GM10266 (cell line): ENCODE measurements around the gene GOLPH3L.
"Not testable (repeated sequence)": the region's sequence is repeated elsewhere in the genome, so short reads cannot be mapped to it uniquely, and the experiment has no call there.

Experiments used
- DNase-seq: peaks from one replicate; pipeline ENCODE4 v3.0.0; 2012; ENCODE audit errors: extremely low spot score
- CTCF ChIP-seq: IDR thresholded peaks from 2 replicates; pipeline ENCODE4 v1.5.1; 2012; ENCODE audit warnings: mild to moderate bottlenecking, low read depth; ENCODE audit not compliant: control insufficient read depth, insufficient read depth; ENCODE audit errors: missing control alignments

Gene GOLPH3L

GRCh38 chr1:150696995-150697927 is at the start of gene GOLPH3L:
GOLPH3L (minus strand) TSS chr1:150697154; CDS start chr1:150694838, 2,316 bp downstream.
- TF ChIP-seq CTCF = no peak

GRCh38 chr1:150730130-150730721 is 33.3 kb upstream of the GOLPH3L start:
- no peak for DNase-seq
- TF ChIP-seq CTCF = no peak

More at GRCh38 chr1:150696995-150697927, at the start of gene GOLPH3L:
- peak; percentile 89 for DNase-seq

DNA sequence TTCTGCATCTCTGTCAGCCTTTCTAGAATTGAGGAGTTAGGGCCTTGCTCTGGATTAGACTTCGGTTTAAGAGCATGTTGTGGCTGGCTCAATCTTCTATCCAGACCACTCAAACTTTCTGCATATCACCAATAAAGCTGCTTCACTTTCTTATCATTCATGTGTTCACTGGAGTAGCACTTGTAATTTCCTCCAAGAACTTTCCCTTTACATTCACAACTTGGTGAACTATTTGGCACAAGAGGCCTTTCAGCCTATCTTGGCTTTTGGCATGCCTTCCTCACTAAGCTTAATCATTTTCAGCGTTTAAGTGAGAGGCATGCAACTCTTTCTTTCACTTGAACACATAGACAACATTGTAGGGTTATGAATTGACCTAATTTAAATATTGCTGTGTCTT is 27.4 kb upstream of the GOLPH3L start:
- no peak for DNase-seq
- no peak for TF ChIP-seq CTCF

DNA sequence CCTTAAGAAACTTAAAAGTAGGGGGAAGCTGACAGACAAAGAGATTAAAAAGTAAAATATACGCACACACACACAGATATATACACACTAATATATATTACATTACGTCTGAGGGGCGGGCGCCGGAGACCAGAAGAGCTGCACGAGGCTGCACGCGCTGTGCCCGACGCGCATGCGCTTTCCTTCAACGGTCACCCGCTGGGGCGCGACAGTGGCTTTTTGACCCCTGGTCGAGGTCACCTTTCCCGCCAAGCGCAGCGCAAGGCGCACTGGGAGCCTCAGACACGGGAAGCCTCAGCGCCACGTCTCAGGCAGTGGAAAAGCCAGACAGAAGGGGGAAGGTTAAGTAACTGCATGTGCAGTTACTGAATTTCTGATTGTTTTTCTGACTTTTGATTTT is 23.7 kb upstream of the GOLPH3L start, which contains the start of gene HORMAD1:
Gene HORMAD1, minus strand, starts transcription at position 193 of the 400 bp plus-strand sequence. CDS start 1,390 bp downstream, outside the sequence.
- no peak for TF ChIP-seq CTCF
- no peak for DNase-seq

DNA sequence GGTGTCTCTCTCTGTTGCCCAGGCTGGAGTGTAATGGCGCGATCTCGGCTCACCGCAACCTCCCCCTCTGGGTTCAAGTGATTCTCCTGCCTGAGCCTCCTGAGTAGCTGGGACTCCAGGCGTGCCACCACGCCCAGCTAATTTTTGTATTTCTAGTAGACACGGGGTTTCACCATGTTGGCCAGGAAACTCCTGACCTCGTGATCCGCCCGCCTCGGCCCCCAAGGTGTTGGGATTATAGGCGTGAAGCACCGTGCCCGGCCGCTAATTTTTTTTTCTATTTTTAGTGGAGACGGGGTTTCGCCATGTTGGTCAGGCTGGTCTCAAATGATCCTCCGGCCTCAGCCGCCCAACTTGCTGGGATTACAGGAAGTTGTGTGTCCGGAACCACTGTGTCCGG is 23.1 kb upstream of the GOLPH3L start:
- no peak for DNase-seq
- TF ChIP-seq CTCF = no peak

- no peak for DNase-seq
- TF ChIP-seq CTCF = no peak
Observed at GRCh38 chr1:150718225-150718891, 21.4 kb upstream of the GOLPH3L start.

DNA sequence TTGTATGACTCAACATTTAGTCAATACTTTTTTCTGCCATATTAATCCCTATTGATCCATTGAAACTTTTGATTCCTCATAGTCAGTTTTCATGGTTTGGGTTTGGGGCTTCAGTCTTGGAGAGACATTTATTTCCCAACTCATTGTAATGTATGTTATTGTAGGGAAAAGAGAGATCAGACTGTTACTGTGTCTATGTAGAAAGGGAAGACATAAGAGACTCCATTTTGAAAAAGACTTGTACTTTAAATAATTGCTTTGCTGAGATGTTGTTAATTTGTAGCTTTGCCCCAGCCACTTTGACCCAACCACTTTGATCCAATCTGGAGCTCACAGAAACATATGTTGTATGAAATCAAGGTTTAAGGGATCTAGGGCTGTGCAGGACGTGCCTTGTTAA is 12.1 kb upstream of the GOLPH3L start:
- DNase-seq = not testable (repeated sequence)
